ENCODE data around the gene RPS6KA1. TPM values are rescaled to one million over a fixed set of nuclear protein-coding genes. Genes with fewer than 3 reads are reported as not detected.

RPS6KA1 gene
- total RNA-seq, 1 donor from 2014 or later = 15.9 TPM

DNA sequence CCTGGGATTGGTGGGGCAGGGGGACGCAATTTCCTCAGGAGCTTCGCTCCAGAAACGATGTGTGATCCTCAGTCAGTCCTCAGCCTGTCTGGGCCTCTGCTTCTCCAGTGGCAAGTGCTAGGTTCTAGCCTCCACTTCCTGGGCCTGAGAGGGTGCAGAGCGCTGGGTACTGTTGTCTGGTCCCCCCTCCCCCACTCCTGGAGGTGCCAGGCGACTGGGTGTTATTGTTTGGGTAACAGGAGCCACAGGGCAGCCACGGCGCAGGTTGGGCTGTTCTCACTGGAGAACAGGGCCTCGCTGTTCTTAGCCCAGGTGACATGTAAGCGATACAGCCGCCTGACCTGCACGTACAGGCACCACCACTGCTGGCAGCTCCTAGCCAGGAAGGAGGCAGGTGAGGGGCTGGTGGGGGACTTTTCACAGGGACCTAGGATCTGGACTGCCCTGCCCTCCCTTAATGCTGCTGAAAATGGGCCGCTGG is 2.1 kb downstream of the RPS6KA1 start:
- no peak for DNase-seq (ENCODE audit: low read depth in 2 of 2)

DNA sequence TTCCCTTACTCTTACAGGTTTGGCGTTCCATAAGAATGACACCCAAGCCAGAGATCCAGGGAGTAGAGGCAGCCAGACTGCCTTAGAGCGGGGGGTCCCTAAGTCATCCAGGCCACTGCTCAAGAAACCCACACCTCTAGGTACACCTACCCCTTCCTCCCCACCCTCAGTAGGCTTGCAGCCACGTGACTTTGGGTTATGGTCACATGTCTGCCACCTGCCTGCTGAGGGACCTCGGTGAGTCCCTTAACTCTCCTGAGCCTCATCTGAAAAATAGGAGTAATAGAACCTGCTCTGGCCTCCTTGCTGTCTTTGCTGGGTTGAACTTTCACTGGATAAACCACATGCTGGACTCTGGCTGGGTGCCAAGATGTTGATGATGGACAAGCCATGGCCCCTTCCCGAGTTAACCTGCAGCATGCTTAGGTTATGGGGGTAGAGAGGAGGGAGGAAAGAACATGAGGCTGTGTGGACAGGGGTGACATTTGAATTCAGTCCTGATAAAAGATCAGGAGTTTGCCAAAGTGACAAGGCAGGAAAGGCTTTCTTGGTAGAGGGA is 4.5 kb downstream of the RPS6KA1 start:
- no peak for DNase-seq (ENCODE audit: low read depth in 2 of 2)

DNA sequence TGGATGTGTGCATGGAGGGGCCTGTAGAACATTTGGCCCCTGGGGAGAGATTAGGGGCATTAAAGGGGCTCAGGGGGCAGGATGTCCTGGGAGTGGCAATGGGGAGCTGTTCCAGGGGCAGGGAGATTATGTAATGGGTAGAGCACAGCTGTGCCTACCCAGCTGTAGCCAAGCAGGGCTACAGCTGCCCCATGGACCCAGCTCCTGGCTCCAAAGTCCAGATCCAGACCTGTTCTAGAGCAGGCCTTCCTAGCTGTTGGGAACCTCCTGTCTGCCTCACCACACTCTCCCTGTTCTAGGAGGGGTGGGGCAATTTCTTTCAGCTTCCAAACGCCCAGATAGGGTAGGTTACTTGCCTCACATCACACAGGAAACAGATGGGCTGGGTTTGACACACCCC is 5.6 kb downstream of the RPS6KA1 start:
- no peak for DNase-seq (ENCODE audit: low read depth in 2 of 2)

DNA sequence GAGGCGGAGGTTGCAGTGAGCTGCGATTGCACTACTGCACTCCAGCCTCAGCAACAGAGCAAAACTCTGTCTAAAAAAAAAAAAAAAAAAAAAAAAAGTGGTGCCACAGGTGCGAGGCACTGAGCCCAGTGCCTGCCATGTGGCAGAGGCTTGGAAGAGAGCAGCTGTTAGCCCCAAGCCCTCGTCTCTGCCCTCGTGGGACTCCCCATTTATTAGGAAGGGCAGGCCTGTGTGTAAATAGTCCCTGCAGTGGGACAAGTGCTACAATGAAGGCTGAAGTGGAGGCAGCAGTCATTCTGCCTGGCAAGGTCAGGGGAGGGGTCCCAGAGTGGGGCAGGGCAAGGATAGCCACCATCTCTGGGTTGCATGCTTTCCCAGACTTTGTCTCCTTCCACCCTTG is 6.5 kb downstream of the RPS6KA1 start:
- DNase-seq (ENCODE audit: low read depth in 2 of 2) = no peak

DNA sequence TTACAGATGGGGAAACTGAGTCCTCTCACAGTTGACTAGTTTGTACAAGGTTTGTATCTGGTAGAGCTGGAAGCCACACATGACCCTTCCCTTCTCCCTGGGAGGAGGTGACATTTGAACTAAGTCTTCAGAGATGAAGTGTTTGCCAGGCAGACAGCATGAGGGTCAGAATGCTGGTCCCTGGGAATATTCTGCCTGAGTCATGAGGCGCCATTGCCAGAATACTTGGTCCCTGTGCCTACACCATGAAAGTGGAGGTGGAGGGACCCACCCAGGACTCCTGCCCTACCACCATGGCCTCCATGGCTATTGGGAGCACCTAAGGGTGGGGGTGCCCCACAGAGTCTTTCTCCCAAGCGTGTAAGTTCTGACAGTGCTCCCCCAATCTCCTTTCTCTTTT is 7.0 kb downstream of the RPS6KA1 start:
- DNase-seq (ENCODE audit: low read depth in 2 of 2) = no peak

DNA sequence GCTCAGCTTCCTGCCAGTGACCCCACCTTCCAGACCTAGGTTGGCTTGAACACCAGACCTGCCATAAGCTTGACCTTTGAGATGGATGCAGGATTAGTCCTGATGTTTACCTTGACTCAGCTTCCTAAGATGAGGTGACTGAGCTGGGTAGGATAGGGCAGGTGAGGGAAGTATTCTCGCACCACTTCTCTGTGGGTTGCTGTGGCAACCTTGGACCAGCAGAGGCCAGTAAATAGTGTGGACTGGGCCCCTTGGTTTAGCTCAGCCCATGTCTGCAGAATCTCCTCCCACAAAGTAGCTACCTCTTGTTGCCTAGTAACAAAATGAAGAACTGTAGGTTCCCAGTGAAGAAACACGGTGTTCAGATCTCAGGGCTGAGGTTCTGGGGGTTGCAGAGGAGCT is 8.4 kb downstream of the RPS6KA1 start:
- DNase-seq (ENCODE audit: low read depth in 2 of 2) = peak in 1 of 2 donors; percentile 19

DNA sequence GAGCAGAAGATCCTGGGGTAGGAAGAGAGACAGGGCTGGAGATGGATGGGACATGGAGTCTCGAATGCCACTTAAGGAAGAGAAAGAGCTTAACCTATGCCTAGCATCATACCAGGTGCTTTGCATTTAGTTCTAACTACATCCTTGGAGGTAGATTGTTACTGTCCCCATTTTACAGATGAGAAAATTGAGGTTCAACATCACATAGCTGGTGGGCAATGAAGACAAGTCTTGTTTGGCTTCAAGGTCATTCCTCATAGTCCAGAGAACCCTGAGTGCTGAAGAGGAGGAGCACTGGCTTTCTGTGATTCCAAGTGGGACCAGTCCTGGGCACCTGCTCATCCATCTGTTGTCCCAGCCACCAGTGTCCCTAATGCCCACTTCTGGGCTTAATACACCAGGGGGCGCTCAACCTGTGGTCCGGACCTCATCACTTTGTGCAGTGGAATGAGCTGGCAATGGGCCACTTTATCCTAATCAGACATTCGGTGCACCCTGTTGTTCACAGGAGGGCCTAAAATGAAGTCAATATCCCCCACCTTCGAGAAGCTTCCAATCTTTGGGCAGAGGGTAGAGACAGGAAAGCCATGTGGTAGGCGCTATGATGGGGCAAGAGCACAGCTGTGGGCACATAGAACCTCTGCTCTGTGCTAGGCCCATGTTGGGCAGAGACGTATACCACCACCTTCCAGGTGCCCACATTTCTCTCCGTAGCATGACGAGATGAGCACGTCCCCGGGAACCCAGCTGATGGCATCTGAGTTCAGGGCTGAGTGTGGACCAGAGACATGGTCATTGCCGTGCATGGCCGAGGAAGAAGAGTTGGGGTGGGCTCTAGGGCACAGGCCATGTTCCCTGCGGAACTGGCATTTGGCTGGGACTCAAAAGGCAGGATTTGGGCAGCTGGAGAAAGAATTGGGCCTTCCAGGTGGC is 9.2 kb downstream of the RPS6KA1 start:
- peak; percentile 30 to 58 for DNase-seq (ENCODE audit: low read depth in 2 of 2)

DNA sequence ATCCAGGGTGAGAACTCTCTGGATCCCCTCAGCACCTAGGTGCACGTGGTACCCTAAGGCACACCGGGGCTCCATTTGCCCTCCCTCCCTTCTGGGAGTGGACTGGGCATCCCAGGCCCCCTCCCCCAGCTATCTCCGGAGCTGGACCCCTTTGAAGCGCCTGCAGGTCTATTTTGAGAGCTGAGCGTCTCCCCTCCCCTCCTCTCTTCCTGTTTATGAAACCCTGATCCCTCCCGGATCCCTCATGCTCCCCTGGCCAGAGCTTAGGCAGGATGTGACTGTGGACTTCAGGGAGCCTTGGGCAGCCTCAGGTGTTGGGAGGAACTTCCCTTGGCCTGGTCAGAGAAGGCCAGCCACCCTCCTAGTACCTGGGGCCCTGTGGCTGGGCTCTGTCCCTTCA is 10.2 kb downstream of the RPS6KA1 start:
- no peak for DNase-seq (ENCODE audit: low read depth in 2 of 2)

DNA sequence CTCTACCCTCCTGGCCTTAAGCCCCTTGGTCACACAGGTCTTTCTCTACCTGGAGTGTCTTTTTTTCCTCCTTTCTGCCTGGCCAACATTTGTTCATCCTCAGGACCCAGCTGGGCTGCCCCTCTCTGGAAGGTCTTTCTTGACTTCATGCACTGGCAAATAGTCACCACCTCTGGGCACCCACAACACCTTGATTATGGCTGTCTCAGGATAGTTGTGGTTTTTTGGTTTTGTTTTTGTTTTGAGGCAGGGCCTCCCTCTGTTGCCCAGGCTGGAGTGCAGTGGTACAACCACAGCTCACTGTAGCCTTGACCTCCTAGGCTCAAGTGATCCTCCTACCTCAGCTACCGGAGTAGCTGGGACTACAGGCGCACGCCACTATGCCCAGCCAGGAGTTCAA is 10.8 kb downstream of the RPS6KA1 start:
- DNase-seq (ENCODE audit: low read depth in 2 of 2) = no peak

DNA sequence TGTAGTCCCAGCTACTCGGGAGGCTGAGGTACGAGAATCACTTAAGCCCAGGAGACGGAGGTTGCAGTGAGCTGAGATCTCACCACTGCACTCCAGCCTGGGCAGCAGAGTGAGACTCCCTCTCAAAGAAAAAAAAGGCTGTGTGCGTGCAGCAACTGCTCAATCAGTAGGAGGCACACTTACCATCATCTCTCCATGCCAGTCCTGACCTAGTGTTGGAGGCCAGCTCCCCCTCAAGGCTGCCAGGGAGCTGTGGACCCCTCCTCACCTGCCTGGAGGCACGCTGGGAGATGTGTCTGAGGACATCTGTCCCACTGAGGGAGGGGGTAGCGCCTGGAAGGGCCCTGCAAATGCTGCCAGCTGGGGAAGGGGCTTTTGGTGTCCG is 11.9 kb downstream of the RPS6KA1 start:
- no peak for DNase-seq (ENCODE audit: low read depth in 2 of 2)

DNA sequence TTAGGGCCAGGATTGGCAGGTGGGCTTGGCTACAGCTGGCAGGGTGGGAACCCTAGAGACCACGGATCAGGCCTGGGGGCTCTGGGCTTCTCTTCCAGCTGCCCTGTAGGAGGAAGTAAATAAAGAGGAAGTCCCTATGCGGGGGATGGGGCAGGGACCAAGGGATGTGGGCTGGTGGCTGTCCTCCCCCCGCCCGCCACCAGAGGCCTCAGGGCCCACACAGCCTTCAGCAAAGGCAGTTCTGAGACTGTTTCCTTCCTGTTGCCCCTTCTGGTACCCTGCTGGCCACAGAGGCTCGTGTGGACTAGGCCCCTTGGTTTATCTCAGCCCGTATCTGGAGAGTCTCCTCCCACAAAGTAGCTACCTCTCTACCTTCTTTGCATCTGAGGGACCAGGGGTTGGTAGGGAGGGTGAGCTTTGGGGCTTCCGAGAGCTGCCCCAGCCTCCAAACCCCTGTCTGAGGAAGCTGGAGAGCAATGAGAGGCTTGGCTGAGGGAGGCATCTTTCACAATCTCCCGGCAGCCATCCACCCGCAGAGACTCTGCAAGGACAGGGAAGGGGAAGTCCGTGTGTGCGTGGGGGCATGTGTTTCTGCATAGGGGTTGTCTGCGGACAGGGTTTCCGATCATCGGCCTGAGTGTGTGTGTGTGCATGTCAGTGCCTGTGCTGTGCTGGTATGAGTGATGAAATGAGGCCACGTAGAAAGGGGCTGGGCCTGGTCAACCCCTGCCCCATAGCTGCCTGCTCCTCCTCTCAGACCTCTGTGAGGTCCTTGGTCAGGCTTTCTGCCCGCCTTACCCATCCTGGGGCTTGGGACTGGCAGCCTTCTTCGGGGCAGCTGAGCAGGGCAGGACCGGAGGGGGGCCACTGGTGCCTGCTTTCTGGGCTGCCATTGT is 12.5 kb downstream of the RPS6KA1 start:
- no peak for DNase-seq (ENCODE audit: low read depth in 2 of 2)

DNA sequence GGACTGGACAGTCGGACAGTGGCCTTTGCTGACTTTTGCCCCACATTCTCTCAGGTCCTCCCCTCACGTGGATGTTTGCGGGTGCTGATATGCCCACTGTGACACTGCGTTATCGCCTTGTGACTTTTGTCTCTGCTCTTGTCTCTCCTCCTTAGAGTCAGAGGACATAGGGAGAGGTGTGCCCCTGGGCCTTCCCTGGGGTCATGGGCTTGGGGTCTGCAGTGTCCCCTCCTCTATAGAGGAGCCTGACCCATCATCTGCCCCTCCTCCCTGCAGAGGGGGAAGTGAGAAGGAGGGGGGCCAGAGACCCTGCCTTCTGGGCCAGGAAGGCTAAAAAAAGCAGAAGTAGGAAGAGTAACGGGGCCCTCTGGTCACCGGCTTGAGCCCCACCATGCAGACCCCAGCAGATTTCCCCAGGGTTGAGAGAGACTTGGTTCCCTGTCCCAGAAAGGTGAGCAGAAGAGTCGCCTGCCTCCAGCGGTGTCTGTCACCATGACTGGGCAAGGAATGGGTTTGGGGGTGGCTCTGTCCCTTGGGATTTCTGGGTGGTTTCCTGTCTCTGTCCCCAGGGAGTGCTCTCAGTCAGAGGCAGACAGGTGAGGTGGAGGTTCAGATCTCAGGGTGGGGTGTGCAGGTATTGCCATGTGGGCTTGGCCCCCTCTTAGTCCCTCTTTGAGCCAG is 13.3 kb downstream of the RPS6KA1 start:
- no peak for DNase-seq (ENCODE audit: low read depth in 2 of 2)

DNA sequence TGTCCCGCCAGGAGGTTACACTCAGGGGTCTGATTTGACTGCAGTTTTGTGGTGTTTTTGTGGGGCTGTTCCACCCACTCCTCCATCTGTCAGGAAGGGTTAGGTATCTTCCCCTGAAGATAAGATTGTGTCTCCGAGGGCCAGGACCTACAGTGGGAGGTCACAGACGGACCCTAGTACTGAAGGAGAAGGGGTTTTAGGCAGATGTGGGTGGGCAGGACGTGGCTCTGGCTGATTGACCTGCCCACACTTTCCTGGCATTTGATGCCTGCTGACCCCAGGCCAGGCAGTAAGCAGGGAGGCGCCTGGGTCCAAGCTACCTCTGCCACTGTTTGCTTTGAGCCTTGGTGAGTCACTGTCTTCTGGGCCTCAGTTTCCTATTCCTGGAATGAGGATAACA is 13.9 kb downstream of the RPS6KA1 start:
- no peak for DNase-seq (ENCODE audit: low read depth in 2 of 2)

DNA sequence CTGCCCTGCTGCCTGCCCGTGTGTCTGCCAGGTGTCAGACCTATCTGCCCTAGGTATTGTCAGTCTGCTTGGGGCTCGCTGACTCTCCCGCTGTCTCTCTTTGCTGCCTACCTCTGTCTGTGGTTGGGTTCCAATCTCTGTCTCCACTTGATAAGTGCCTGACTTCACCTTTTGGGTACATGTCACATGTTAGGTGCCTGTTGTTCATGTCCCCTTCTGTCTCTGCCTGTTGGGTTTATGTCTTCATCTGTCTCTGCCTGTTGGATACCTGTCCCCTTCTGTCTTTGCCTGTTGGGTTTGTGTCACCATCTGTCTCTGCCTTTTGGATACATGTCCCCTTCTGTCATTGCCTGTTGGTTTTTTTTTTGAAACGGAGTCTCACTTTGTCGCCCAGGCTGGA is 14.6 kb downstream of the RPS6KA1 start:
- no peak for DNase-seq (ENCODE audit: low read depth in 2 of 2)

DNA sequence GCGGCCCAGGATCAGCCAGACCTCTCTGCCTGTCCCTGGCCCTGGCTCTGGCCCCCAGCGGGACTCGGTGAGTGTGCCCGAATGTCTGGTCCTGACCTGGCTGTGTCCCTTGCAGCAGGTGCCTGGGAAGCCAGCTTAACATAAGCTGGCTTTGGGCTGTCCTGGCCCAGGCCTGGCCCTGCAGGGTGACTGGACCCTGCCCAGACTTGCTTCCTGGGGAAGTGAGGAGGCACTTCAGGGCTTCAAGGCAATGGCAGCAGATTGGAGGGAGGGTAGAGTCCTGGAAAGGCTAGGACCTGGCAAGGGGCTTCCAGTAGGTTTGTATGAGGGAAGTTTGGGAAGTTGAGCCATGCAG is 16.4 kb downstream of the RPS6KA1 start:
- DNase-seq (ENCODE audit: low read depth in 2 of 2) = no peak

DNA sequence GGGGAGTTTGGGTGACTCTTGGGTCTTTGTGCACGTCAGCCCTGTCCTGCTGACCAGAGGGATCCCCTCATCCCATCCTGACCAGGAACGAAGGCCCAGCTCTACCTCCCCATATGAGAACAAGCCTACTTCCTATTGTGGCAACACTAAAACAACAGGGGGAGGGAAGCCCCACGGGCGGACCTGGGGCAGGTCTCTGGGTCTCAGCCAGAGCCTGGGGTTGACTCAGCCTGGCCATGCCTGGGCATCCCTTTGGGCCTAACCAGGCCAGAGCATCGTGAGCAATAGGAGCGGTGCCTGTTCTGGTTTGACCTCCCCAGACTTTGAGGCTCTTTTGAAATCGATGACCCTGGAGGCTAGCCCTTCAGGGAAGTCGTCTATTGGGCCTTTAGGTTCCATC is 16.8 kb downstream of the RPS6KA1 start:
- no peak for DNase-seq (ENCODE audit: low read depth in 2 of 2)

DNA sequence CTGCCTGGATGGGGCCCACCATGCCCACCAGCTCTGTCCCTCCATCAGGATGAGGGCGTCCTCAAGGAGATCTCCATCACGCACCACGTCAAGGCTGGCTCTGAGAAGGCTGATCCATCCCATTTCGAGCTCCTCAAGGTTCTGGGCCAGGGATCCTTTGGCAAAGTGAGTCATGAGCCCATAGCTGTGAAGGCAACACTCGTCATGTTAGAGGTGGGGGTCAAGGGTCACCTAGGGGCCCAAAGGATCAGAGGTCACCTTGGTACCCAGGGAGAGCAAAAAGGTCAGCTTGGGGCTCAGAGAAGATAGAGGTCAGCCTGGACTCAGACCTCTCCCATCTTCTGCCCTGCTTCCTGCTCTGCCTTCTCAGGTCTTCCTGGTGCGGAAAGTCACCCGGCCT is 17.3 kb downstream of the RPS6KA1 start:
- no peak for DNase-seq (ENCODE audit: low read depth in 2 of 2)

DNA sequence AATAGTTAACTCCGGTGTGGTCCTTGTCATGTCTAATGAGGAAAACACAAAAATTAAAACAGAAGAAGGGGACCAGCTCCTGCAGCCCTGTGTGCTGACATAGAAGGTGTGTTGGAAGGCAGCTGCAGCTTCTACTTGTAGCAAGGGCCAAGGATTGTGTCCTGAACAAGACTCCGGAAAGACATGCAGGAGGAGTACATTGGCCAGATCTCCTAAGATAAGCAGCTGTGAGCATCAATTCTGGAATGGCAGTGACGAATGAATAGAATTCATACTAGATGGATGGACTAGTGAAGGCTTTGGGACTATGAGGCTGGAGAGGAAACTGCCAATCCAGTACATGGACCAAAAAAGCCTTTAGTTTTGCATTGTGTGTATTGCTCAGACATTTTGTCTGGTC is 19.3 kb downstream of the RPS6KA1 start:
- no peak for DNase-seq (ENCODE audit: low read depth in 2 of 2)

DNA sequence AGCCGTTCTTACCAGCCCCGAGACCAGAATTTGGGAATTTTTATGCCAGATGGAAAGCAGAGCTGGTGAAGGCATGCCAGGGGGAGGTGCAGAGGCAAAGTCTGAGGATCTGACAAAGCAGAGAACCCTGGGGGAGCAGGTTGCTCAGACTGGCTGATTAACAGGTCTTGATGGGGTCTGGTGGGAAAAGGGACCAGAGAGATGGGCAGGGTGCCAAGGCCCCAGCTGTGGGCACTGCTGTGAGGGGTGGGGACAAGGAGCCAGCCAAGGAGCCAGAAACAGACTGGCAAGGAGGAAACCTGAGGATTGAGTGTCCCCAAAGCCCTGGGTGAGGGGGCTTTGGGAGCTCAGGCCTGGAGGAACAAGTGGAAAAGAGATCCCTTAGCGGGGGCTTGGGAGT is 21.4 kb downstream of the RPS6KA1 start:
- no peak for DNase-seq (ENCODE audit: low read depth in 2 of 2)

DNA sequence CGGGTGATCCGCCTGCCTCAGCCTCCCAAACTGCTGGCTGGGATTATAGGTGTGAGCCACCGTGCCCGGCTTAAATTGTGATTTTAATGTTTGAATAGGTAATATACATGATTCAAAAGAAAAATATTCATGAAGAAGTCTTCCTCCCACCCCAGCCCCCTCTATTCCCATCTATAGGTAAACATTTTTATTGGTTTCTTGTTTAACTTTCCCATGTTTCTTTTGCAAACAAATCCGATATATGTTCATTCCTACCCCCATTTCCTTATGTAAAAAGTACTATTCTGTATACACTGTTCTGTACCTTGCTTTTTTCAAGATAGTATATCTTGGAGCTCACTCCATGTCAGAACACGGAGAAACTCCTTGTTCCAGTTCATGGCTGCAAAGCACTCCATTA is 23.2 kb downstream of the RPS6KA1 start:
- no peak for DNase-seq (ENCODE audit: low read depth in 2 of 2)

DNA sequence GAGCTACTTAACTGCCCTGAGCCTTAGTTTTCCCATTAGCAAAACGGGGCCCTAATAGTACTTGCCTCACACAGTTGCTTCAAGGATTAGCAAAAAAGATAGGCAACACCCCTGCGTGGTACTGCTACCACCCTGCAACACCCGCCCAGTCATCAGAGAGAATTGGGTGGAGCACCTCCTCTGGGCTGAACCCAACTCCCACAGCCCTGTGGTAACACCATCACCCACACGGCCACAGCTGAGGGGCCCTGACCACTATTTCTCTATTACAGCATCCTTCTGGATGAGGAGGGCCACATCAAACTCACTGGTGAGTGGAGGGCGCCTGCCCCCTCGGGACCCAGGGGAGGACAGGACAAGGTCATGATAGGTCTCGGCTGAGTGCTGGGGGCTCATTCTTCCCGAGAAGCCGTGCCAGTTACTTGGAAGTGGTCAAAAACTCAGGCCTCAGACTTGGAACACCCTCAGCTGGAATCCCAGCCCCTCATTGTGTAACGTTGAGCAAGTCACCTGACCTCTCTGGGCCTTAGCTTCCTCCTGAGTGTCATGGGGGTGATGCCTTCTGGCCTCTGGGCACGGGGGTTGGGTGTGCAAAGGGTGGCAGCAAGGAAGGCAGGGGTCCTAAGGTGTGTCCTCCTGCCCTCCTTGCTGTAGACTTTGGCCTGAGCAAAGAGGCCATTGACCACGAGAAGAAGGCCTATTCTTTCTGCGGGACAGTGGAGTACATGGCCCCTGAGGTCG is 24.6 kb downstream of the RPS6KA1 start:
- no peak for DNase-seq (ENCODE audit: low read depth in 2 of 2)

All from dermis microvascular lymphatic vessel endothelial cell (primary cell).